GM10248 (cell line): ENCODE results near the gene UTP15.

Source experiments
- CTCF ChIA-PET: fragments of 300-600 bp; sonication (Branson Sonifier 250); formaldehyde crosslinking; extraction: SDS; loops from one replicate; lab custom pipeline; 2021; ENCODE audit warnings: antibody characterized with exemption; lab: Yijun Ruan, JAX
- POLR2A ChIA-PET: fragments of 350-650 bp; sonication (Branson Sonifier 250); formaldehyde crosslinking; extraction: SDS; loops from one replicate; lab custom pipeline; 2020; ENCODE audit warnings: antibody characterized with exemption; lab: Yijun Ruan, JAX
- DNase-seq: peaks from one replicate; pipeline ENCODE4 v3.0.0; 2012; ENCODE audit errors: extremely low spot score
- CTCF ChIP-seq: IDR thresholded peaks from 2 replicates; pipeline ENCODE4 v1.5.1; 2012; ENCODE audit warnings: mild to moderate bottlenecking, low read depth; ENCODE audit errors: extremely low read depth, missing control alignments, control extremely low read depth

Gene UTP15

GRCh38 chr5:73540192-73540591 is 25.4 kb upstream of the UTP15 start:
- no peak for TF ChIP-seq CTCF
- POLR2A ChIA-PET: no interaction called here
- no peak for DNase-seq
- CTCF ChIA-PET: interaction anchor here (1.0 to 1.1 kb wide), 2 partner anchors 20 to 253 kb away, joined by 3 read pairs; no protein-coding TSS in a partner anchor

- CTCF ChIA-PET: no interaction called here
- no peak for DNase-seq
- POLR2A ChIA-PET: no interaction called here
- no peak for TF ChIP-seq CTCF
Measured at GRCh38 chr5:73542020-73542419, 23.5 kb upstream of the UTP15 start.

- no peak for DNase-seq
- TF ChIP-seq CTCF: no peak
- POLR2A ChIA-PET: no interaction called here
- CTCF ChIA-PET: interaction anchor here (1.3 kb wide), 1 partner anchor 25 kb away, joined by 6 read pairs; no protein-coding TSS in a partner anchor
Measured at GRCh38 chr5:73544429-73545402, 20.8 kb upstream of the UTP15 start.

- DNase-seq: no peak
- POLR2A ChIA-PET: no interaction called here
- no peak for TF ChIP-seq CTCF
- CTCF ChIA-PET: no interaction called here
Measured at GRCh38 chr5:73545403-73545779, 20.2 kb upstream of the UTP15 start.

GRCh38 chr5:73550016-73550415 is 15.5 kb upstream of the UTP15 start:
- CTCF ChIA-PET: no interaction called here
- POLR2A ChIA-PET: no interaction called here
- no peak for TF ChIP-seq CTCF
- no peak for DNase-seq

- CTCF ChIA-PET: no interaction called here
- no peak for DNase-seq
- POLR2A ChIA-PET: no interaction called here
- no peak for TF ChIP-seq CTCF
Measured at GRCh38 chr5:73552642-73553041, 12.9 kb upstream of the UTP15 start.
